K562 (cell line): ENCODE measurements around the gene MATK. TPM values are rescaled to one million over a fixed set of nuclear protein-coding genes. Genes with fewer than 3 reads are reported as not detected.

Experiments used
- ATAC-seq: fragments of 200-7000 bp; cut with Tn5 transposase; 3 replicates; pipeline ENCODE4 v1.9.1; 2020; ENCODE audit warnings: moderate library complexity
- BruUV-seq: library from RNA; stranded (reverse); fragments of 400-500 nt; replicated peaks from 2 replicates; lab custom pipeline; 2021; lab: Mats Ljungman, UMichigan
- CTCF ChIA-PET: fragments of 300-600 bp; formaldehyde crosslinking; extraction: SDS; loops from one replicate; lab custom pipeline; 2021; ENCODE audit warnings: low intra/inter-chr PET ratio; lab: Yijun Ruan, JAX
- POLR2A ChIA-PET: fragments of 300-600, 350-650 bp; sonication (Branson Sonifier 250); formaldehyde crosslinking; extraction: SDS; loops from one replicate; lab custom pipeline; 2021; ENCODE audit warnings: antibody characterized with exemption, inconsistent platforms; lab: Yijun Ruan, JAX
- DNase-seq, 4 experiments: peaks; one replicate each; pipeline versions ENCODE4 v3.0.0 to v3.0.0-alpha.2; 2011 to 2018; ENCODE audit warnings: low spot score in 3 of 4, mixed read lengths in 3 of 4; ENCODE audit errors: extremely low read depth in 1 of 4
- FAIRE-seq: peaks from 2 replicates; lab custom pipeline; 2011; peaks lifted over from hg19 to GRCh38; lab: Jason Lieb, UNC
- H2AFZ ChIP-seq: 2 replicates; pipeline ENCODE4 v1.6.0; 2011; ENCODE audit warnings: low read depth, low read length, control low read depth, inconsistent platforms
- H3K27ac ChIP-seq: fragments of 200-600 bp; 3 replicates; pipeline ENCODE4 v1.8.0; 2011; ENCODE audit warnings: low read depth, mild to moderate bottlenecking, control low read depth, inconsistent platforms, low read length, moderate library complexity, mixed read lengths; ENCODE audit errors: extremely low read depth
- H3K27me3 ChIP-seq, 2 experiments: fragments of 300-600 bp in 1 of 2; 2 replicates in 1 of 2; 3 replicates in 1 of 2; pipeline versions ENCODE4 v1.6.0 to v1.8.0; 2011; ENCODE audit warnings: inconsistent platforms in 2 of 2, low read length in 2 of 2, mild to moderate bottlenecking in 1 of 2, mixed read lengths in 1 of 2, moderate library complexity in 1 of 2; ENCODE audit not compliant: control insufficient read depth in 2 of 2, insufficient read depth in 2 of 2
- H3K36me3 ChIP-seq: fragments of 300-600 bp; 3 replicates; pipeline ENCODE4 v1.8.0; 2011; ENCODE audit warnings: mild to moderate bottlenecking, low read length, inconsistent platforms; ENCODE audit not compliant: control insufficient read depth, insufficient read depth
- H3K4me1 ChIP-seq, 2 experiments: fragments of 200-600 bp in 1 of 2; replicated peaks in 1 of 2; 2 replicates in 1 of 2; 3 replicates in 1 of 2; pipeline versions ENCODE4 v1.5.1 to v1.8.0; 2011; ENCODE audit warnings: inconsistent platforms in 2 of 2, low read length in 2 of 2, mild to moderate bottlenecking in 1 of 2, mixed read lengths in 1 of 2, moderate library complexity in 1 of 2; ENCODE audit not compliant: control insufficient read depth in 2 of 2, insufficient read depth in 2 of 2
- H3K4me2 ChIP-seq: 2 replicates; pipeline ENCODE4 v1.6.1; 2011; ENCODE audit warnings: low read length, control low read depth, inconsistent platforms, mixed read lengths; ENCODE audit not compliant: insufficient read depth
- H3K4me3 ChIP-seq: fragments of 200-600 bp; sonication (generic), shearing (Covaris generic); 2 replicates; pipeline ENCODE4 v1.5.1; 2016; ENCODE audit warnings: control low read depth, inconsistent platforms
- H3K79me2 ChIP-seq: fragments of 200-600 bp; 3 replicates; pipeline ENCODE4 v1.8.0; 2011; ENCODE audit warnings: low read length, inconsistent platforms; ENCODE audit not compliant: control insufficient read depth, insufficient read depth
- H3K9ac ChIP-seq, 2 experiments: 2 replicates each; pipeline versions ENCODE4 v1.6.0 to v1.6.1; 2011; ENCODE audit warnings: low read depth in 2 of 2, low read length in 2 of 2, control low read depth in 1 of 2, inconsistent platforms in 1 of 2, mild to moderate bottlenecking in 1 of 2, mixed read lengths in 1 of 2; ENCODE audit not compliant: insufficient read depth in 1 of 2
- H3K9me1 ChIP-seq: one replicate; pipeline ENCODE4 v1.6.0; 2011; ENCODE audit warnings: inconsistent platforms, mild to moderate bottlenecking, low read length, moderate library complexity; ENCODE audit not compliant: control insufficient read depth, insufficient read depth
- H3K9me3 ChIP-seq: replicated peaks from 2 replicates; pipeline ENCODE4 v1.5.1; 2011; ENCODE audit warnings: low read depth, low read length, inconsistent platforms; ENCODE audit not compliant: control insufficient read depth, insufficient read depth
- H4K20me1 ChIP-seq: replicated peaks from 2 replicates; pipeline ENCODE4 v1.6.1; 2011; ENCODE audit warnings: low read length, inconsistent platforms, mixed read lengths; ENCODE audit not compliant: control insufficient read depth, insufficient read depth
- CHCHD3 ChIP-seq: fragments of 250-450 bp; sonication (Bioruptor Pico); IDR thresholded peaks from 2 replicates; pipeline ENCODE4 v2.1.2; 2022; ENCODE audit warnings: mild to moderate bottlenecking
- ETV1 ChIP-seq: fragments of 450-650 bp; conservative IDR thresholded peaks from 2 replicates; pipeline ENCODE4 v1.6.1; 2016; ENCODE audit warnings: missing genetic modification characterization, control low read depth, low read depth, missing compliant biosample characterization
- FOSL1 ChIP-seq: fragments of 200-800 bp; sonication (Bioruptor generic); conservative IDR thresholded peaks from 2 replicates; pipeline ENCODE4 v1.6.1; 2016; ENCODE audit warnings: missing genetic modification characterization, missing compliant biosample characterization
- FOXK2 ChIP-seq, 2 experiments: fragments of 450-650 bp; IDR thresholded peaks in 1 of 2; conservative IDR thresholded peaks in 1 of 2; 2 replicates each; pipeline ENCODE4 v1.6.1; 2016; ENCODE audit warnings: low read depth in 2 of 2, mild to moderate bottlenecking in 1 of 2
- GABPB2 ChIP-seq: fragments of 250-450 bp; sonication (Bioruptor Pico); conservative IDR thresholded peaks from 2 replicates; pipeline ENCODE4 v1.5.1; 2021; ENCODE audit warnings: mild to moderate bottlenecking
- GTF2E2 ChIP-seq: fragments of 200-800 bp; sonication (Bioruptor generic); IDR thresholded peaks from 2 replicates; pipeline ENCODE4 v1.6.1; 2016; ENCODE audit warnings: missing genetic modification characterization, missing compliant biosample characterization
- KDM2B ChIP-seq: fragments of 250-450 bp; sonication (Bioruptor Pico); IDR thresholded peaks from 2 replicates; pipeline ENCODE4 v1.8.0; 2021; ENCODE audit warnings: mild to moderate bottlenecking, moderate library complexity
- POLR2AphosphoS5 ChIP-seq: IDR thresholded peaks from 2 replicates; pipeline ENCODE4 v1.6.1; 2011; ENCODE audit warnings: mild to moderate bottlenecking, low read depth, low read length, moderate library complexity; ENCODE audit not compliant: control insufficient read depth, insufficient read depth
- PTBP1 ChIP-seq: fragments of 200-400 bp; formaldehyde crosslinking; IDR thresholded peaks from 2 replicates; pipeline ENCODE4 v1.6.1; 2017; ENCODE audit warnings: low read depth, low read length
- RBM25 ChIP-seq: fragments of 200-400 bp; formaldehyde crosslinking; IDR thresholded peaks from 2 replicates; pipeline ENCODE4 v1.6.1; 2018; ENCODE audit warnings: low read length, low read depth, moderate library complexity; ENCODE audit not compliant: severe bottlenecking
- RFX1 ChIP-seq: fragments of 450-650 bp; IDR thresholded peaks from 2 replicates; pipeline ENCODE4 v1.6.1; 2016; ENCODE audit warnings: mild to moderate bottlenecking, moderate library complexity
- TRIM28 ChIP-seq: fragments of 450-650 bp; IDR thresholded peaks from 2 replicates; pipeline ENCODE4 v1.6.1; 2017
- ZBTB1 ChIP-seq: sonication (generic); formaldehyde crosslinking; IDR thresholded peaks from 2 replicates; pipeline ENCODE4 v1.8.1; 2023; ENCODE audit warnings: missing genetic modification reagents, low read depth, mild to moderate bottlenecking, borderline replicate concordance
- ZBTB17 ChIP-seq: fragments of 450-650 bp; formaldehyde crosslinking; IDR thresholded peaks from 2 replicates; pipeline ENCODE4 v1.4.0; 2020; ENCODE audit warnings: mild to moderate bottlenecking
- ZNF165 ChIP-seq: fragments of 250-450 bp; sonication (Bioruptor Pico); IDR thresholded peaks from 2 replicates; pipeline ENCODE4 v1.4.0; 2020; ENCODE audit warnings: borderline replicate concordance
- ZNF583 ChIP-seq: fragments of 250-450 bp; sonication (Bioruptor Pico); IDR thresholded peaks from 2 replicates; pipeline ENCODE4 v1.4.0; 2020
- WGBS: fragments of 100-300 bp; shearing (Covaris generic); methylation state at CpG from one replicate; pipeline ENCODE4 v1.1.6; 2016; ENCODE audit warnings: low coverage, mixed read lengths; ENCODE audit not compliant: insufficient coverage; ENCODE audit errors: missing lambda C conversion rate; 5-methylcytosine and 5-hydroxymethylcytosine counted together
- in situ Hi-C: fragments of 300-500 bp; cut with MboI; formaldehyde crosslinking; loops from 4 replicates; pipeline ENCODE4 v1.15.0; 2018; ENCODE audit warnings: inconsistent platforms, mixed read lengths
- intact Hi-C: fragments of 100-400 bp; cut with micrococcal nuclease; formaldehyde crosslinking; loops from 2 replicates; pipeline ENCODE4 v1.14.2; 2022
- polyA plus RNA-seq, 8 experiments: library from polyadenylated mRNA; depleted of rRNA in 4 of 8; stranded (reverse) in 5 of 8; unstranded in 3 of 8; fragments of >200 nt; fragmentation: Nextera tagmentation in 2 of 8; fragmentation: Illumina TruSeq in 1 of 8; extraction: Ambion mirVana in 2 of 8; extraction: Trizol in 1 of 8; gene quantifications; 2 replicates each; pipeline versions ENCODE4 v1.2.1 to v1.2.3, GENCODE V29; 2011 to 2014; ENCODE audit warnings: inconsistent platforms in 1 of 8, missing spikeins in 1 of 8
- total RNA-seq, 7 experiments: library from RNA; depleted of rRNA in 6 of 7; stranded (reverse); fragments of >200 nt in 6 of 7; fragmentation: Illumina TruSeq in 2 of 7; extraction: Trizol in 2 of 7; gene quantifications; 2 replicates each; pipeline versions ENCODE4 v1.2.1 to v1.2.3, GENCODE V29; 2011 to 2021; ENCODE audit warnings: low replicate concordance in 1 of 7
- TF ChIP-seq, protein P1 (sequence below), 2 experiments: fragments of 450-650 bp; conservative IDR thresholded peaks; 2 replicates each; pipeline ENCODE4 v1.6.1; 2017; ENCODE audit warnings: mild to moderate bottlenecking in 2 of 2, moderate library complexity in 2 of 2

Gene MATK
- total and polyA plus RNA-seq, 9 of the 15 experiments (the other 6 are each of a cell fraction or from before 2014, with no cell fraction given) = 0.08 to 41.5 (median 21.4) TPM

DNA sequence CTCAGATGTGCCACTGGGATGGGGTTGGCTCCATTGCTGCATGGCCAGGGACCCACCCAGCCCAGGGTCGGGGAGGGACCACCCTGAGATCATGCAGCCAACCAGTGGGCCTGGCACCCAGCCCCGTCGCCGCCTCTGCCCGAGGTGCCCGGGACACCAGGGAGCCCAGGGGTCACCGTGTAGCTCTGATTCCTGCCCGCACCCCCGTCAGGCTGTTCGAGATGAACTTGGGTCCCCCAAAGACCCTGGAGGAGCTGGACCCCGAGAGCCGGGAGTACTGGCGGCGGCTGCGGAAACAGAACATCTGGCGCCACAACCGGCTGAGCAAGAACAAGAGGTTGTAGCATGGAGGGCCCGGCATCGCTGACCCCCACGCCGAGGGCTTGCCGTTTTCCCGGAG lies 19.1 kb downstream of the MATK start:
- no peak for DNase-seq
- no TSS peak for BruUV-seq
- in situ Hi-C loops = no loop called here
- ChIA-PET POLR2A (no interaction called here), CTCF (no interaction called here)
- H3K27me3 ChIP-seq = no peaks in the 10 kb centered on the region
- no peak overlapping the region for H3K4me2 ChIP-seq
- no peak for ATAC-seq
- H3K9ac ChIP-seq = no peak overlapping the region
- H3K9me3 ChIP-seq = no peaks in the 10 kb centered on the region
- no peak overlapping the region for H3K27ac ChIP-seq
- 94% methylated on average over 20 of the region's 23 CpGs for WGBS
- no peak overlapping the region for H2AFZ ChIP-seq
- peaks cover 28% of the 10 kb centered on the region; the same call in 2 of the 3 replicates for H3K36me3 ChIP-seq
- H3K4me1 ChIP-seq = peaks cover 3 to 44% of the 10 kb centered on the region in 2 experiments; a peak in 2 of 5 replicates
- no peak for FAIRE-seq
- H3K79me2 ChIP-seq = peaks cover 6% of the 10 kb centered on the region
- intact Hi-C loops = no loop called here
- TF ChIP-seq TRIM28 = no peak
- TF ChIP-seq FOXK2 (conservative IDR thresholded peaks at IDR 0.05 in 1 of 2, IDR thresholded peaks at IDR 0.05 in 1 of 2; ENCODE audit: low read depth in 2 of 2) = no peak
- TF ChIP-seq GTF2E2 = no peak
- no peak for TF ChIP-seq POLR2AphosphoS5
- no peak for TF ChIP-seq RBM25
- TF ChIP-seq, protein P1, sequence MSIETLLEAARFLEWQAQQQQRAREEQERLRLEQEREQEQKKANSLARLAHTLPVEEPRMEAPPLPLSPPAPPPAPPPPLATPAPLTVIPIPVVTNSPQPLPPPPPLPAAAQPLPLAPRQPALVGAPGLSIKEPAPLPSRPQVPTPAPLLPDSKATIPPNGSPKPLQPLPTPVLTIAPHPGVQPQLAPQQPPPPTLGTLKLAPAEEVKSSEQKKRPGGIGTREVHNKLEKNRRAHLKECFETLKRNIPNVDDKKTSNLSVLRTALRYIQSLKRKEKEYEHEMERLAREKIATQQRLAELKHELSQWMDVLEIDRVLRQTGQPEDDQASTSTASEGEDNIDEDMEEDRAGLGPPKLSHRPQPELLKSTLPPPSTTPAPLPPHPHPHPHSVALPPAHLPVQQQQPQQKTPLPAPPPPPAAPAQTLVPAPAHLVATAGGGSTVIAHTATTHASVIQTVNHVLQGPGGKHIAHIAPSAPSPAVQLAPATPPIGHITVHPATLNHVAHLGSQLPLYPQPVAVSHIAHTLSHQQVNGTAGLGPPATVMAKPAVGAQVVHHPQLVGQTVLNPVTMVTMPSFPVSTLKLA (conservative IDR thresholded peaks at IDR 0.05) = no peak
- no peak for TF ChIP-seq PTBP1
- no peak for TF ChIP-seq ZBTB17 (CRISPR knock-in tag)
- TF ChIP-seq ZBTB1 (CRISPR knock-in tag) = no peak
- no peak for TF ChIP-seq GABPB2 (CRISPR knock-in tag)
- TF ChIP-seq KDM2B (CRISPR knock-in tag) = no peak
- no peak for TF ChIP-seq FOSL1 (tag)
- TF ChIP-seq ZNF583 (CRISPR knock-in tag) = no peak
- TF ChIP-seq CHCHD3 (CRISPR knock-in tag) = no peak
- no peak for TF ChIP-seq ETV1 (tag)
- no peak for TF ChIP-seq RFX1
- no peak for TF ChIP-seq ZNF165
- H4K20me1 ChIP-seq = no peaks in the 10 kb centered on the region
- H3K4me3 ChIP-seq = no peak overlapping the region
- H3K9me1 ChIP-seq = no peaks in the 10 kb centered on the region
